ENCODE measurements around the gene CCDC187.

The CCDC187 gene

DNA sequence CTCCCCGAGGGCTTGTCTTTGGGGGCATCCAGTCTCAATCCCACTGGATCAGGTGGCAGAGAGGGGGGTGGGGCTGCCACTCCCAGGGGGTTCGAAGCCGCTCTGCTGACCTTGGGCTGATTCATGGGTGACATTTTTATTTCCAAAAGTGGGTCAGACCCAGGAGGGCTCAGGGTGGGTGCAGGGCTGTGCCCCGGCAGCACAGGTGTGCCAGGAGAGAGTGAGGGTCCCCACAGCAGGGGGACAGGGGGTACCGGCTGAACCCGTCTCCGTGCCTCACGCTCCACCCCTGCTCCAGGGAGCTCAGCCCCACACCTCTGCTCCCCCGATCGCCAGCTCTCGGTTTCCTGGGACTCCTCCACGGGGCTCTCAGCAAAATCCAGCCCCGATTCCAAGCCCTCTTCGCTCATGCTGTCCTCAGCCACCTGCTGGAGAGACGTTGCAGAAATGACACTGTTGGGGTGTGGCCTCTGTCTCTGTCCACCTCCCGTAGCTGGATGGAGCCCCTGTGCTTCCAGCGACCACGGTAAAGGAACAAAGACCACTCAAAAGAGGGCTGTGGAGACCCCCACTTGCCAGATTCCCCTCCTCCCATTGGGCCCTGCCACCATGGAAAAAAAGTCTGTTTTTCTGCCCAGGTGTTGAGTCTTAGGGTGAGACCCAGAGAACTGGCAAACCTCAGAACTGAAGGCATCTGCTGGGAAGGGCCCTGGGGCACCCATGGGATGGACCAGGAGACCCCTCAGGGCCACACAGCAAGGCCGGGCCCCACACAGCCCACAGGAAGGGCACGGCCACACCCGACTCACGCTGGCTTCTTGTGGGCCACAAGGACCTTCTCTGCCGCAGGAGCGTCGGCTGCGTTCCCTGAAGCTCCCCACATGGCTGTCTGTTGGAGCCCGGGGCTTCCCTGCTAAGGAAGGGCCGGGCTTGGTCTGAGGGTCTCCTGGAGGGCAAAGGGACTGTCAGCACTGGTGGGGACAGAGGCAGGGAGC is 47.7 kb downstream of the CCDC187 start:
- no peak for DNase-seq (ENCODE audit: low read depth in 2 of 2, low spot score in 1 of 2)

DNA sequence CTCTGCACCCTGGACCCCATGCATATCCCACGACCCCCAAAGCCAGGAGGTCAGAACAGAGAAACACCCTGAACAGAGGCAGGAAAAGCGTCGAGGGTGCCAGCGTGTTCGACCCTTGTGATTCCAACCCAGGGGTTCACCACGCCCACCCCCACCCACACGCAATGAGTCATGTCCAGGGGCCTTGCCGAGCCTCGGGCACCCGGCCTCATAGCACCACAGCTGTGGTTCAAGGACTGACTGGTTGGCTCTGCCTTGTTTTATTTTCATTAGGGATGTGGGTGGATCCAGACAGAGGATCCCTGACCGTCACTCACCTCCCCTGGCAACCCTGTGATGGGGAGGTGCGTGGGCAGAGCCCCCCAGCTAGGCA is 48.7 kb downstream of the CCDC187 start:
- DNase-seq (ENCODE audit: low read depth in 2 of 2, low spot score in 1 of 2), result no peak

DNA sequence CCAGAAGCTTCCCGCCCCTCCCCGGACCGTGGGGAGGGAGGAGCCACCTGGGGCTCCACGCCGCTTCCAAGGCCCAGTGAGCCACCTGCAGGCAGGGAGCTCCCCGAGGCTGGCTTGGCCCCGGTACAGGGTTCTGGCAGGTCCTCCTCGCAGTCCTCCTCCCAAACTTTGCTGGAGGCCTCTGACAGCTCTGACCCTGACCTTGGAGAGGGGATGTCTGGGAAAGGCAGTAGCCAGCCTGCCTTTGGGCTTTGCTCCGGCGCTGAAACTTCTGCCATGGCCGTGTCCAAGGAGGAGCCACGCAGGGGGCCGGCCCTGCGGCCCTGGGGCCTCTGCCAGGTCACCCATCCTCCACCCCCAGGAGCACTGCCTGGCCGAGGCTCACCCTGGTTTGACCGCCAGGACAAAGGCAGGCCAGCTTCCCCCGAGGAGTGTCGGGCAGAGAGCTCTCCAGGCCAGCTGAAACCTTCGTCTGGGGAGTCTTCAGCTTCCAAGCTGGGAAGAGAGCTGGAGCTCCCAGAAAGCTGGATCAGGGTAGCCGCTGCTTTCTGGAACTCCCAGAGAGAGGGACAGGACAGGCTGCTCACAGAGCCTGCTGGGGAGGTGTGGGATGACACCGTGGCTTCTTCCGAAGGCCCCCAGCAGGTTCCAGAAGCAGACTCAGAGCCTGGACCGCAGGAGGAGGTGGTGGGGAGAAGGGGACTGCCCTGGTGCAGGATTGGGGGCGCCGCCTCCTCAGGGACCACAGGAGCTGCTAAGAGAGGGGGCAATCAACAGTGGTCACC is 49.3 kb downstream of the CCDC187 start:
- DNase-seq (ENCODE audit: low read depth in 2 of 2, low spot score in 1 of 2), result no peak

GRCh38 chr9:136253246-136254130 is 50.4 kb downstream of the CCDC187 start:
- DNase-seq (ENCODE audit: low read depth in 2 of 2, low spot score in 1 of 2), result no peak

GRCh38 chr9:136252846-136253245 is 51.0 kb downstream of the CCDC187 start:
- DNase-seq (ENCODE audit: low read depth in 2 of 2, low spot score in 1 of 2), result no peak

DNA sequence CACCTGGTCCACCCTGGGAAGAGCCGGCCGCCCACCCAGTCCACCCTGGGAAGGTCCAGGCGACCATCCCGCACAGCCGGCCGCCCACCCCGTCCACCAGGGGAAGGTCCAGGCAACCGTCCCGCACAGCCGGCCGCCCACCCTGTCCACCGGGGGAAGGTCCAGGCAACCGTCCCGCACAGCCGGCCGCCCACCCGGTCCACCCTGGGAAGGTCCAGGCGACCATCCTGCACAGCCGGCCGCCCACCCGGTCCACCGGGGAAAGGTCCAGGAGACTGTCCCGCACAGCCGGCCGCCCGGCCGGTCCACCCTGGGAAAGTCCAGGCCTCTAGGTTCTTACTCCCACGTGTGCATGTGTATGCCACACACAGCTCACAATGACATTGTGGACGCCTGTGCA is 51.6 kb downstream of the CCDC187 start:
- DNase-seq (ENCODE audit: low read depth in 2 of 2, low spot score in 1 of 2), result no peak

GRCh38 chr9:136251264-136252115 is 52.4 kb downstream of the CCDC187 start:
- DNase-seq (ENCODE audit: low read depth in 2 of 2, low spot score in 1 of 2), result no peak

DNA sequence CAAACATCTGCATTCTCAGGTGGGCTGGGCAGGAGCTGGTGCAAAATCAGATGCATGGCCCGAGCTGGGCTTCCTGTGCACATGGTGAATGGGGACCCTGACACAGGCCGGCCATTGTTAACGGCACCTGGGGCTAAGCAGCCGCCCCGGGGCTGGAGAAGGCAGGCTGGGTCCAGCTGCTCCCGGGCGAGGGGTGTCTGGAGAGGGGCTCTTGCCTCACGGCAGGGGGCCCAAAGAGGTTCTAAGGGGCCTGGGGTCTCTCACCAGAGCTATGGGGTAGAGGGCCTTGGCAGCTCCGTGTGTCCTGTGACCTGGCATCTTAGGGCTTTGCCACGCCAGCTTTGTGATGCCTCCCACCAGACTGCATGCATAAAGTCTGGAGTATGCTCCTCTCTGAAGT is 53.2 kb downstream of the CCDC187 start:
- no peak for DNase-seq (ENCODE audit: low read depth in 2 of 2, low spot score in 1 of 2)

DNA sequence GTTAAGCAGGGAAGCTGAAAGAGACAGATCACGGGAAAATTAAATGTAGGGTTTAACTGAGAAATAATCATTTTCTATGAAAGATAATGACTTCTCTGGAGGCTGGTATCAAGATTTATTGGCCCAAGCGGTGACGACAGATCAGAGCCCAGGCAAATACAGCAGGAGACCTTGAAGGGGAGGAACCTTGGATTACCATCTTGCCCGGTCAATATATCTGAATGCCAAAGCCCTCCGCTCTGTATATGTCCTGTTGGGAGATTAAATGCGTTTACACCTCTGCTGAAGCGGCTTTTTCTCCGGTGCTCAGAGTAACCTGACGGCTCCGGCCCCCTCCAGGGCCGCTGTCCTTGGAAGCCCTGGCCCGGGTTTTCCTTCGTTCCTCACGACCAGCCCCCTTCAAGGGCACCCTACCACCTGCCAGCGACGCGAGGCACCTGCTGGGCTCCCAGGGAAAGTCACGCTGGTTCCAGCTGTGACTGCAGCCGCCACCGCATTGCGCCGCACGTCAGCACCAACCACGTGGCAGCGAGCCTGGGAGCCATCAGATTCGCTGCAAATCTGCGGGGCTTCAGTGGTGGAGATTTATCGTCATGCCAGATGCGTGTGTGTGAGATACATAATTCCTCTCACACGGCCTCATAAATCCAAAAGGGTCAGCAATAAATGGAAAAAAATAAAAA is 53.9 kb downstream of the CCDC187 start:
- DNase-seq (ENCODE audit: low read depth in 2 of 2, low spot score in 1 of 2), result no peak

GRCh38 chr9:136248951-136249876 is 54.7 kb downstream of the CCDC187 start:
- DNase-seq (ENCODE audit: low read depth in 2 of 2, low spot score in 1 of 2), result no peak

- DNase-seq (ENCODE audit: low read depth in 2 of 2, low spot score in 1 of 2), result no peak
Observed at GRCh38 chr9:136247947-136248637, 55.8 kb downstream of the CCDC187 start.

- no peak for DNase-seq (ENCODE audit: low read depth in 2 of 2, low spot score in 1 of 2)
Observed at GRCh38 chr9:136247551-136247916, 56.4 kb downstream of the CCDC187 start.

DNA sequence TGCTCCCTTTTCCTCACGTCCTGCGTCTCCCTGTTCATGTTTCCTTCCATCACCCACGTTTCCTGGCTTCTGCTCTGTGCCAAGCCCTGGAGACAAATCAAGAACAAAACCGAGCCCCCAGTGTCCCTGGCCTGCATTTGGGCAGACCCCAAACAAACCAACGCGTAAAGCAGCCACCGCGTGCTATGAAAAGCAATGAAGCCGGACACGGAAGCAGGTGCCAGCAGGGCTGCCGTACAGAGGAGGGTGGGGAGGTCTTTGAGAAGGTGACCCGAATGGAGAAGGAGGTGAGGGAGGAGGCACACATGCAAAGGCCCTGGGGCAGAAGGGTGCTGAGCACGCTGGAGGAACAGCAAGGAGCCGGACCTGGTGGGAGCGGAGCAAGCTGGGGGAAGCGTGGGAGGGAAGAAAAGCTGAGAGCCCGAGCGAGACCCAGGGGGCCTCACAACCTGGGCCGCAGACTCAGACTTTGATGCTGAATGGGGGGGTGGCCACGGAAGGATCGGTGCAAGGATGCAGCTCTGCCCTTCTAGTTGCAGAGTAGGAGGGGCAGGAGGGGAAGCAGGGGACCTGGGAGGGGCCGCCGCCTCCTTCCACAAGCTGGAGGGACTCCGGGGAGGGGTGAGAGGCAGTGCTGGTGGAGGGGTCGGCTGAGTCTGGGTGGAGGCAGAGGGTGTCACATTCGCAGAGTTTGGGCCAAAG is 56.9 kb downstream of the CCDC187 start:
- DNase-seq (ENCODE audit: low read depth in 2 of 2, low spot score in 1 of 2), result no peak

DNA sequence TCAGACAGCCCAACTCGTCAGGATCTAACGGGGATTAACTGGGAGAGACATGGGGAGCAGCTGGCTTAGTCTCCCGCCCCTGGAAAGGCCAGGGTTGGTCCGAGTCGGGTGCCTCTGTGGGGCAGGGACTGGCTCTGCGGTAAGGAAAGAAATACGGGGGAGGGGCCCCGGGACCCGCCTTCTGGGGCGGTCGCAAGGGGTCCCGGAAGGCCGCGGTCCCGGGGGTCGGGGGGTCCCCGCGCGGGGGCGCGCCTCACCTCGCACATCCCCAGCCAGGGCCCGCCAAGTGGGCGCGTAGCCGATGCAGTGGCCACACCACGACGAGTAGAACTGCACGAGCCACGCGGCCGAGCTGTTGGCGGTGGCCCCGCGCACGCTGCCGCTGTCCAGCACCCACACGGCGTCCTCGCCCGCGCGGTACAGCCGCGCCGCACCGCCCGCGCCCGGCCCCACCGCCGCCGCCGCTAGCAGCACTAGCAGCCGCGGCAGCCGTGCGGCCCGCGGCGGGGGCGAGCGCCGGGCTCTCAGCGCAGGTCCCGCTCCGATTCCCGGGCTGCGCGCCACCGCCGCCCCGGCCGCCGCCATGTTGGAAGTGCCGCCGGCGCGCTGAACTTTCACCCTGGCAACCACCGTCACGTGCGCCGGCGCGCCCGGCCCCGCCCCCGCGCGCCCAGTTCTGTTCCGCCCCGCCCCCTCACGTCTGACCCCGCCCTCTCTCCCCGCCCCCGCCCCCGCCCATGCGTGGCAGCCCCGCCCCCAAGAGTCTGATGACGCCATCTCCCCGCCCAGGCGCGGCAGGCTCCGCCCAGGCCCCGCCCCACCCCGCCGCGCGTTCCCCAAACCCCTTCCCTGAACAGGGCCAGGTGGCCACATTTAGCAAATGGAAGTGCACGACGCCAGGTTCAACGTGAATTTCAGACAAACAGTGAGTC is 58.4 kb downstream of the CCDC187 start, which contains the start of gene QSOX2:
Gene QSOX2 (minus strand): TSS at position 594 of the 932 bp plus-strand sequence. CDS start 9 bp downstream, at position 585.
- peak; percentile 67 to 68 for DNase-seq (ENCODE audit: low read depth in 2 of 2, low spot score in 1 of 2)

GRCh38 chr9:136244969-136245218 is 59.0 kb downstream of the CCDC187 start:
- no peak for DNase-seq (ENCODE audit: low read depth in 2 of 2, low spot score in 1 of 2)
